Thymus (tissue), 11 donors: ENCODE measurements around the gene PRR35. TPM values are rescaled to one million over a fixed set of nuclear protein-coding genes. Genes with fewer than 3 reads are reported as not detected.

Source experiments
- DNase-seq, 9 donors: peaks; one replicate each; pipeline ENCODE4 v3.0.0-alpha.2; 2013; ENCODE audit warnings: low spot score in 9 of 9, low read depth in 6 of 9, missing footprints in 1 of 9
- H3K27ac ChIP-seq, 2 donors: one replicate each; pipeline ENCODE4 v1.5.1; 2013; ENCODE audit warnings: control low read depth in 1 of 2, low read depth in 1 of 2, low read length in 1 of 2, mild to moderate bottlenecking in 1 of 2, moderate library complexity in 1 of 2
- H3K27me3 ChIP-seq, 2 donors: one replicate each; pipeline ENCODE4 v1.5.1; 2013; ENCODE audit warnings: low read length in 1 of 2; ENCODE audit not compliant: control insufficient read depth in 2 of 2, insufficient read depth in 1 of 2
- H3K36me3 ChIP-seq, 2 donors: one replicate each; pipeline ENCODE4 v1.5.1; 2013; ENCODE audit warnings: low read length in 1 of 2, mild to moderate bottlenecking in 1 of 2, moderate library complexity in 1 of 2; ENCODE audit not compliant: control insufficient read depth in 2 of 2, insufficient read depth in 2 of 2
- H3K4me1 ChIP-seq, 2 donors: one replicate each; pipeline ENCODE4 v1.5.1; 2013; ENCODE audit warnings: low read length in 2 of 2; ENCODE audit not compliant: control insufficient read depth in 2 of 2, insufficient read depth in 2 of 2
- H3K4me3 ChIP-seq, 2 donors: one replicate each; pipeline ENCODE4 v1.5.1; 2013; ENCODE audit warnings: low read length in 2 of 2, control low read depth in 1 of 2, mild to moderate bottlenecking in 1 of 2
- H3K9me3 ChIP-seq, 2 donors: one replicate each; pipeline ENCODE4 v1.5.1; 2013; ENCODE audit warnings: low read length in 1 of 2, mild to moderate bottlenecking in 1 of 2; ENCODE audit not compliant: control insufficient read depth in 2 of 2, insufficient read depth in 1 of 2
- WGBS: extraction: QIAGEN DNeasy Blood & Tissue Kit; methylation state at CpG from one replicate; pipeline ENCODE4 v1.1.7; 2013; 5-methylcytosine and 5-hydroxymethylcytosine counted together
- polyA plus RNA-seq: library from polyadenylated mRNA; stranded (reverse); fragments of 200-250 nt; gene quantifications from one replicate; pipeline ENCODE4 v1.2.3, GENCODE V29; 2013
- total RNA-seq: library from RNA; stranded (reverse); fragments of 120-200 nt; gene quantifications from one replicate; pipeline ENCODE4 v1.2.4, GENCODE V29; 2013
- donor health status: healthy.

The PRR35 gene
- total and polyA plus RNA-seq, 2 donors, result under 0.01 to 0.09 TPM

- peaks cover 0 to 4% of the 10 kb centered on the region in 2 donors for H3K36me3 ChIP-seq
- peaks cover 50 to 59% of the 10 kb centered on the region in 2 donors for H3K27me3 ChIP-seq
- no peak overlapping the region for H3K27ac ChIP-seq
- H3K4me1 ChIP-seq, result peaks cover 0 to 5% of the 10 kb centered on the region in 2 donors
- no peak overlapping the region for H3K4me3 ChIP-seq
- WGBS, result 26% methylated on average over 62 of the region's 62 CpGs
- DNase-seq, result no peak
- peaks cover 0 to 4% of the 10 kb centered on the region in 2 donors for H3K9me3 ChIP-seq
Measured at GRCh38 chr16:559411-560203, 587 bp upstream of the PRR35 start.

DNA sequence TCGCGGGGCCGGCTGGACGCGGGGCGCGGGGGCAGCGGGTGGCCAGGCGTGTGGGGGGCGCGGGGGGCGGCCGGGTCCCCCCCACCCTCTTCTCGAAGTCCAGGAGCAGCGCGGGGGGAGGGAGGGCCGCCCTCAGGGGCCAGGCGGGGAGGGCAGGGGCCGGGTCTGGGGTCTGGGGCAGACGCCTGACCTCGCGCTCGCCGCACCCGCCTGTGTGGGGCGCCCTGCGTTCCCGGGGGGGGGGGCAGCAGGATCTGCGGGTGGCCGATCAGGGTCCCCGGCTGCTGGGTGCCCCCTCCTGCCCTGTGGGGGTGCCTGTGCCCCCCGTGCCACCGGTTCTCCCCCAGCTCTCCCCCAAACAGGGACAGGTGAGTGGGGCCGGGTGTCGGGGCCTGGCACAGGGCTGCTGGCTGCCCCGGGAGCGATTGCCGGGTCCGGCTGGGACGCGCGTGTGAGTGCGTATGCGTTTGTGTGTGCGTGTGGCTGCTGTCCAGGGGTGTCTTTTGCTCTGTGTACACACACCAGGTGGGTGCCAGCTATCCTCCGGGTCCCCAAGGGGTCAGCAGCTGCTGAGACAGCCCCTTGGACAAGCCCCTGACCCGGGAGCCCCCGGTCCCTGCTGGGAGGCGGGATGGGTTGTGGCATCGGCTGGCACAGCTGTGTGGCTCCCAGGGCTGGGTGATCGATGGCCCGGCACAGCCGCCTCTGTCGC lies 663 bp downstream of the PRR35 start:
- Histone ChIP-seq H3K27me3 (peaks cover 50 to 59% of the 10 kb centered on the region in 2 donors), H3K4me1 (peaks cover under 1 to 6% of the 10 kb centered on the region in 2 donors), H3K36me3 (no peaks in the 10 kb centered on the region), H3K9me3 (peaks cover 0 to 4% of the 10 kb centered on the region in 2 donors), H3K4me3 (no peak overlapping the region), H3K27ac (no peak overlapping the region)
- 29% methylated on average over 53 of the region's 54 CpGs for WGBS
- DNase-seq, result no peak

DNA sequence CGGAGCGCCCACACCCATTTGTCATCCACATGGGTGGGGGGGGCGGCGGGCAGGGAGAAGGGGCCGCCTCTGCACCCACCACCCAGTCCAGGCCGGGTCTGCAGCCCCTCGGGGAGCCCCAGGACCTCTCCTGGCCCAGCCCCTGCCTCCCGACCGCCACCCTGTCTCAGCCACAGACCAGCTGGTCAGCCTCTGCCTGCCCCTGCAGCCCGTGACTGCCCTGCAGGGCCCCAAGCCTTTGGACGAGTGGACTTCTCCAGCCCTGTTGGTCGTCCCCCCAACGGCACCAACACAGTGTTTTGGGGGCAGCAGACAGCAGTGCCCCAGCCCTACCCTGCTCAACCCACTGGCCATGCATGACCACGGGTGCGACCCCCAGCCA lies 1.2 kb downstream of the PRR35 start:
- Histone ChIP-seq H3K36me3 (no peaks in the 10 kb centered on the region), H3K9me3 (peaks cover 0 to 4% of the 10 kb centered on the region in 2 donors), H3K4me3 (no peak overlapping the region), H3K27me3 (peaks cover 50 to 59% of the 10 kb centered on the region in 2 donors), H3K27ac (no peak overlapping the region), H3K4me1 (peaks cover 5 to 11% of the 10 kb centered on the region in 2 donors)
- WGBS, result 85% methylated on average over 15 of the region's 15 CpGs
- no peak for DNase-seq

DNA sequence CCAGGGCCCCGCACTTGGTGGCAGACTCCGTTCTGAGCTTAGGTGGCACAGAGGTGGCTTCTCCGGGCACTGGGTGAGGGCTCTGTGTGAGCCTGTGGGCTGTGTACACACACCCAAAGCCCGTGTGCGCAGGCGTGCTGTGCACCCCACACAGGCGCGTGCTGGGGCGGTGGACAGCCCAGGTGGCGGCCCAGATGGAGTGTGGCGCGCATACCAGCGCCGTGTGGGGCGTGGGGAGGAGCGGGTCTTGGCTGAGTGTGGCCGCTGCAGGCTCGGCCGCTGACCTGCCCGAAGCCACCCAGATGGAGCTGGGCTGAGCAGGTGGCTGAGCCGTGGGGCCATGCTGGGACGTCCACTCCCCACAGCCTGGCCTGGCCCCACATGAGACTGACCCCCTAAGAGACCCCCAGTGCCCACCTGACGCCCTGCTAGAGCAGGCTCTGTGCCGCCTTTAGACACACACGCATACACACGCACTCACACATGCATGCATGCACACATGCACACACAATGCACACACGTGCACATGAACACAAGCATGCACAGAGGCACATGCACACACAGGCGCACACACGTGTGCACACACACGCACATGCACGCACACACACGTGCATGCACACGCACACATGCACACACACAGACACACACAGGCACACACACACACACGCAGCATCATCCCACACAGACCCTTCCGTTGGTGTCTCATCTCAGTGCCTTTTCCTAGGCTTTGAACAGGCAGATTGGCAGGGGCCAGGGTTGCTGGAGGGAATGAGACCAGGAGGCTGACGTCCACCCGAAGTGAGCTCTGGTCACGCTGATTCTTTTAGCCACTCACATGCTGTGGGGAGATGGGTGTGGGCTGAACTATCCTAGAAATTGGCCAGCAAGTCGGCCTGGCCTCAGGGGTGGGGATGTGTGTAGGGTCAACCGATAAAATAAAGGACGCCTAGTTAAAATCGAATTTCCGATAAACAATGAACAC lies 2.1 kb downstream of the PRR35 start:
- no peak overlapping the region for H3K27ac ChIP-seq
- no peak overlapping the region for H3K4me3 ChIP-seq
- H3K4me1 ChIP-seq, result peaks cover 7 to 20% of the 10 kb centered on the region in 2 donors
- WGBS, result 95% methylated on average over 43 of the region's 43 CpGs
- no peak for DNase-seq
- H3K9me3 ChIP-seq, result peaks cover 0 to 6% of the 10 kb centered on the region in 2 donors
- H3K36me3 ChIP-seq, result no peaks in the 10 kb centered on the region
- peaks cover 50 to 56% of the 10 kb centered on the region in 2 donors for H3K27me3 ChIP-seq

DNA sequence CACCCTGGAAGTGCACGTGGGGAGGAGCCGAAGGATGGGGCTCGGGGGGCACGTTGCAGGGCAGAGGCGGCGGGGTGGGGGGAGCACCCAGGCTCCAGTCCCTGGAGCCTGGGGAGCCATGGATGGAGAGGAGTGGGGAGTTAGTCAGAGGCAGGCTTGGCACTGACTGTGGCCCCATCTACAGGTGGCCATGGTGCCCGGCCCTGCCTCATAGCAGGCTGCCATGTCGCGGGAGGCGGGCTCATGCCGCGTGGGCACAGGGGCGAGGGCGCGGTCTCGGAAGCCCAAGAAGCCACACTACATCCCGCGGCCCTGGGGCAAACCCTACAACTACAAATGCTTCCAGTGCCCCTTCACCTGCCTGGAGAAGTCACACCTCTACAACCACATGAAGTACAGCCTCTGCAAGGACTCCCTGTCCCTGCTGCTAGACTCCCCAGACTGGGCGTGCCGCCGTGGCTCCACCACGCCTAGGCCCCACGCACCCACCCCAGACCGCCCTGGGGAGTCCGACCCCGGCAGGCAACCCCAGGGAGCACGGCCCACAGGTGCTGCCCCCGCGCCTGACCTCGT lies 3.0 kb downstream of the PRR35 start:
- Histone ChIP-seq H3K27ac (no peak overlapping the region), H3K9me3 (peaks cover 0 to 8% of the 10 kb centered on the region in 2 donors), H3K4me1 (peaks cover 7 to 26% of the 10 kb centered on the region in 2 donors), H3K4me3 (no peak overlapping the region), H3K36me3 (no peaks in the 10 kb centered on the region), H3K27me3 (peaks cover 46 to 47% of the 10 kb centered on the region in 2 donors)
- no peak for DNase-seq
- 95% methylated on average over 30 of the region's 30 CpGs for WGBS

GRCh38 chr16:564690-565418 lies 4.7 kb downstream of the PRR35 start:
- DNase-seq, result no peak
- Histone ChIP-seq H3K4me3 (no peak overlapping the region), H3K27me3 (peaks cover 29 to 30% of the 10 kb centered on the region in 2 donors), H3K36me3 (no peaks in the 10 kb centered on the region), H3K4me1 (peaks cover 15 to 35% of the 10 kb centered on the region in 2 donors), H3K9me3 (peaks cover 0 to 4% of the 10 kb centered on the region in 2 donors), H3K27ac (no peak overlapping the region)
- WGBS, result 96% methylated on average over 42 of the region's 42 CpGs

DNA sequence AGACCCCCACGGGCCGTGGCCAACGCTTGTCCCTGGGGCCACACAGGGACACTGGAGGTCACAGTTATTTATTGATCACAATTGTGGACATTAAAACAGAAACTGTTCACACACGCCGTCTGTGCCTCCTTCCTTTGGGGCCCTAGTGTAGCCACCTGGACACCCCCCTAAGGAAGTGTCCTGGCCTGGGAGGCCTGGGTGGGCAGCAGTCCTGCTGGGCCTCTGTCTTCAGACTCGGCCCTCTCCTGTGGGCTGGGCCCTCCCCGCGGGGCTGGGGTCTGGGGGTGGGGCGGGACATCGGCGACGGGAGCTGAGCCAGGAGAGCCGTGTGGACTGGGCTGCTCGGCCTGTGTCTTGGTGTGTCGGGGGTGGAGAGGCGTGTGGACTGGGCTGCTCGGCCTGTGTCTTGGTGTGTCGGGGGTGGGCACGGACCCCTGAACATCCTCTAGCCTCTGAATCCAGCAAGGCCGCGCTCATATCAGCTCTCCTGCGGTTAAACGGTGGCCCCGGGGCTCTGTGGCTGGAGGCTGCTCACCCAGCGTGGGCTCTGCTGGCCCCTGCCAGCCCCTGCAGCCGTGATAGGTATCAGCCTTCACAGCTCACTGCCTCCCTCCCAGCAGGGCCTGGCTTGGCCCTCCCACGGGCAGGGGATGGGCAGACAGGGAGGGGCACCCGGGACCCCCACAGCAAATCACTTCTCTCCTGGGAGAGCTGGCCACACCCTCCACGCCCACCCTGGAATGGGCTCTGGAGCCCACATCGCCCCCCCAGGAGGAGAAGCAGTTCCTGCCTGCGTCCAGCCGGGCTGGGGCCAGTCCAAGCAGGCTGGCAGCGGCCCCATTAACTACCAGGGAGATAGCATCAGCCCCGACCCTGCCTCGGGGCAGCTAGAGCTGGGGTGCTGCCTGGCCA lies 5.5 kb downstream of the PRR35 start:
- H3K4me3 ChIP-seq, result no peak overlapping the region
- H3K9me3 ChIP-seq, result peaks cover 0 to 4% of the 10 kb centered on the region in 2 donors
- peak overlapping the region in 1 of 2 donors; percentile 90 for H3K27ac ChIP-seq
- peaks cover 16 to 38% of the 10 kb centered on the region in 2 donors for H3K4me1 ChIP-seq
- DNase-seq, result no peak
- 90% methylated on average over 35 of the region's 35 CpGs for WGBS
- no peaks in the 10 kb centered on the region for H3K36me3 ChIP-seq
- H3K27me3 ChIP-seq, result peaks cover 22 to 30% of the 10 kb centered on the region in 2 donors
